ENCODE results near the gene INSYN2B. TPM values are rescaled to one million over a fixed set of nuclear protein-coding genes. Genes with fewer than 3 reads are reported as not detected.
A peak's percentile ranks its signal among the peaks of the same experiment; 100 is the strongest.

The INSYN2B gene
- total RNA-seq, 1 experiment from 2014 or later: 1.5 TPM

- no TSS peak for BruUV-seq (replicated peaks)
- DNase-seq (no peak), ATAC-seq (peak; percentile 21)
- H3F3A ChIP-seq (ENCODE audit: low read length, unreplicated experiment): no peaks in the 10 kb centered on the region
- ChIA-PET POLR2A (ENCODE audit: unreplicated experiment) (interaction anchor here (0.7 kb wide), 1 partner anchor 26 kb away, joined by 5 read pairs; no protein-coding TSS in a partner anchor), CTCF (interaction anchor here (1.0 kb wide), 1 partner anchor 32 kb away, joined by 3 read pairs; no protein-coding TSS in a partner anchor)
- TF ChIP-seq CTCF (conservative IDR thresholded peaks at IDR 0.05; ENCODE audit: low read depth, low read length) (no peak), EZH2phosphoT487 (IDR thresholded peaks at IDR 0.05; ENCODE audit: borderline replicate concordance, low read length) (no peak), EZH2 (IDR thresholded peaks at IDR 0.05; ENCODE audit: low read length, unreplicated experiment) (no peak)
- peak overlapping the region; percentile 61 for H3K27ac ChIP-seq (ENCODE audit: low read length)
- H3K36me3 ChIP-seq (ENCODE audit: low read depth, low read length): no peaks in the 10 kb centered on the region
- no peaks in the 10 kb centered on the region for H3K79me2 ChIP-seq (ENCODE audit: low read length)
- no peaks in the 10 kb centered on the region for H3K27me3 ChIP-seq (ENCODE audit: low read length)
- intact Hi-C loops (cut with micrococcal nuclease): no loop called here
- no peak overlapping the region for H3K4me3 ChIP-seq (ENCODE audit: low read length)
- no peaks in the 10 kb centered on the region for H3K9me3 ChIP-seq (ENCODE audit: low read length)
- peaks cover 20% of the 10 kb centered on the region for H3K4me1 ChIP-seq (ENCODE audit: insufficient read depth, low read length)
- H3K4me2 ChIP-seq (ENCODE audit: low read length): peak overlapping the region; percentile 56; the same call in 1 of the 2 replicates
- H3K9ac ChIP-seq (ENCODE audit: low read length): no peak overlapping the region
- peak overlapping the region; percentile 75; the same call in 1 of the 2 replicates for H2AFZ ChIP-seq (ENCODE audit: low read length)
- no peaks in the 10 kb centered on the region for H4K20me1 ChIP-seq (ENCODE audit: low read length)
- H3K9me2 ChIP-seq (replicated peaks; ENCODE audit: low read length): no peaks in the 10 kb centered on the region
These were observed 35.2 kb downstream of the INSYN2B start for GRCh38 chr5:169944922-169945680.

- H3K79me2 ChIP-seq (ENCODE audit: low read length): no peaks in the 10 kb centered on the region
- no peaks in the 10 kb centered on the region for H3F3A ChIP-seq (ENCODE audit: low read length, unreplicated experiment)
- no peak overlapping the region for H3K4me3 ChIP-seq (ENCODE audit: low read length)
- BruUV-seq (replicated peaks): no TSS peak
- no peaks in the 10 kb centered on the region for H4K20me1 ChIP-seq (ENCODE audit: low read length)
- no peak overlapping the region for H2AFZ ChIP-seq (ENCODE audit: low read length)
- H3K4me1 ChIP-seq (ENCODE audit: insufficient read depth, low read length): peaks cover 20% of the 10 kb centered on the region
- no peaks in the 10 kb centered on the region for H3K36me3 ChIP-seq (ENCODE audit: low read depth, low read length)
- TF ChIP-seq EZH2 (IDR thresholded peaks at IDR 0.05; ENCODE audit: low read length, unreplicated experiment): no peak
- no peaks in the 10 kb centered on the region for H3K27me3 ChIP-seq (ENCODE audit: low read length)
- intact Hi-C loops (cut with micrococcal nuclease): no loop called here
- no peak for ATAC-seq
- no peaks in the 10 kb centered on the region for H3K9me2 ChIP-seq (replicated peaks; ENCODE audit: low read length)
- no peak overlapping the region for H3K27ac ChIP-seq (ENCODE audit: low read length)
- no peak overlapping the region for H3K4me2 ChIP-seq (ENCODE audit: low read length)
- no peak for DNase-seq
- CTCF ChIA-PET: no interaction called here
- no peak overlapping the region for H3K9ac ChIP-seq (ENCODE audit: low read length)
- H3K9me3 ChIP-seq (ENCODE audit: low read length): no peaks in the 10 kb centered on the region
- POLR2A ChIA-PET (ENCODE audit: unreplicated experiment): no interaction called here
These were observed 36.2 kb downstream of the INSYN2B start for GRCh38 chr5:169944115-169944514.

DNA sequence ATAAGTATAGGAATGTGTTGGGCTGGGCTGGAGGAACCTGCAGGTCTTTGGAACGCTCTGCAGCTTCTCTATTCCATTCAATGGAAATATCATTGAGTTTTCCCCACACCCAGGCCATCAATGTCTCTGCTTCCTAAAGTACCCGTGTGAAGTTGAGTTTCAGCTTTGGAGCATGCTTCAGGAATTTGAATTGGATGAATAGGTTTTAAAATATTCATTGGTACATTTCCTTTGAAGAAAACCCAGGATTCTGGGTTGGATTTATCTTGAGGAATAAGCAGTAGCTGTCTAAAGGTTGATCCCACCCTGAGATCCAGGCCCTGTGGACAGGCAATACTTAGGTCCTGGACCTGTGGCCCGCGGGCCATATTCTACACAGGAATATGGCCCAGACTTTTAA is 37.3 kb downstream of the INSYN2B start:
- BruUV-seq (replicated peaks): no TSS peak
- no peak overlapping the region for H2AFZ ChIP-seq (ENCODE audit: low read length)
- no peak overlapping the region for H3K9ac ChIP-seq (ENCODE audit: low read length)
- H3K4me2 ChIP-seq (ENCODE audit: low read length): no peak overlapping the region
- intact Hi-C loops (cut with micrococcal nuclease): no loop called here
- no peaks in the 10 kb centered on the region for H3K27me3 ChIP-seq (ENCODE audit: low read length)
- no peak for DNase-seq
- no peaks in the 10 kb centered on the region for H3K79me2 ChIP-seq (ENCODE audit: low read length)
- H3K27ac ChIP-seq (ENCODE audit: low read length): no peak overlapping the region
- no peak for ATAC-seq
- H4K20me1 ChIP-seq (ENCODE audit: low read length): no peaks in the 10 kb centered on the region
- no peak overlapping the region for H3K4me3 ChIP-seq (ENCODE audit: low read length)
- H3F3A ChIP-seq (ENCODE audit: low read length, unreplicated experiment): no peaks in the 10 kb centered on the region
- no peaks in the 10 kb centered on the region for H3K9me2 ChIP-seq (replicated peaks; ENCODE audit: low read length)
- POLR2A ChIA-PET (ENCODE audit: unreplicated experiment): no interaction called here
- H3K4me1 ChIP-seq (ENCODE audit: insufficient read depth, low read length): peaks cover 20% of the 10 kb centered on the region
- H3K36me3 ChIP-seq (ENCODE audit: low read depth, low read length): no peaks in the 10 kb centered on the region
- H3K9me3 ChIP-seq (ENCODE audit: low read length): no peaks in the 10 kb centered on the region
- CTCF ChIA-PET: no interaction called here
- TF ChIP-seq EZH2 (IDR thresholded peaks at IDR 0.05; ENCODE audit: low read length, unreplicated experiment): no peak
- TF ChIP-seq EZH2phosphoT487 (IDR thresholded peaks at IDR 0.05; ENCODE audit: borderline replicate concordance, low read length): no peak
- no peak for TF ChIP-seq CTCF (conservative IDR thresholded peaks at IDR 0.05; ENCODE audit: low read depth, low read length)
